DMS53 treated with DMSO at 0.1 percent for 48 hours (cell line): ENCODE data around the gene MAPK14.
"Not testable (repeated sequence)": the region's sequence is repeated elsewhere in the genome, so short reads cannot be mapped to it uniquely, and the experiment has no call there.

ENCODE experiments used
- DNase-seq: peaks from one replicate; lab custom pipeline; 2025; ENCODE audit not compliant: unreplicated experiment; lab: John Stamatoyannopoulos, UW

The MAPK14 gene

DNA sequence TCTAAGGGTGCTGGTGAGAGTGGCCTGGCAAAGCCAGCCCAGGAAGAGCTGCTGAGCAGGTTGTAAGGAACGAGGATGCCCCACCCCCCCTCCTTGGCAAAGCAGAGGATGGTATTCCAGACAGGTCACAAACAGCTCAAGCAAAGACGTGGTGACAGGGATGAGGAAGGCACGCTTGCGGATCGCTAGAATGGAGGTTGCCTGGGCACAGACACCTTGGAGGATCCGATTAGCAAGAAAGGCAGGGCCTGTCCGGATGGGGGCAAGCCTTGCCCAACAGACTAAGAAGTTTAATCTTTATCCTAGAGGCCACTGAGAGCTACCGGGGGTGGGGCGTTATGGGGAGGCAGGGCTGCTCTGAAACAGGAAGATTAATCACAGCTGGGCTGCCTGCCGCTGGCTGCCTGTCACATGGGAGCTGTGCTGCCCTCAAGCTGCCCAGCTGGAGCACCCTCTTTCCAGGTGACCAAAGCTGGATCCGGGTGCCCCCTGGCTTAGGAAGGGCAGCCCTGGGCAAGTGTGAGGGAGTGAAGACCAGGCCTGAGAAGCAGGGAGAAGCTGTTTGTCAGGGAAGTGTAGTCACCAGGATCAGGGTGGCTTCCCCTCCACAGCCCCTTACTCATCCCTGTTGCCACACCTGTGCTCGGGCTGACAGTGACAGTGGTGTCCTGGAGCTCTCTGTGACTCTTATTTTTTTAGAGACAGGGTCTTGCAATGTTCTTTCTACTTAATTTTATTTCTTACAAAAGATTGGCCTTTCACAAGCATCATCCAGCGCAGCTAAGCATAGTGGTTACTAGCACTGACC is 93.6 kb downstream of the MAPK14 start:
- no peak for DNase-seq

DNA sequence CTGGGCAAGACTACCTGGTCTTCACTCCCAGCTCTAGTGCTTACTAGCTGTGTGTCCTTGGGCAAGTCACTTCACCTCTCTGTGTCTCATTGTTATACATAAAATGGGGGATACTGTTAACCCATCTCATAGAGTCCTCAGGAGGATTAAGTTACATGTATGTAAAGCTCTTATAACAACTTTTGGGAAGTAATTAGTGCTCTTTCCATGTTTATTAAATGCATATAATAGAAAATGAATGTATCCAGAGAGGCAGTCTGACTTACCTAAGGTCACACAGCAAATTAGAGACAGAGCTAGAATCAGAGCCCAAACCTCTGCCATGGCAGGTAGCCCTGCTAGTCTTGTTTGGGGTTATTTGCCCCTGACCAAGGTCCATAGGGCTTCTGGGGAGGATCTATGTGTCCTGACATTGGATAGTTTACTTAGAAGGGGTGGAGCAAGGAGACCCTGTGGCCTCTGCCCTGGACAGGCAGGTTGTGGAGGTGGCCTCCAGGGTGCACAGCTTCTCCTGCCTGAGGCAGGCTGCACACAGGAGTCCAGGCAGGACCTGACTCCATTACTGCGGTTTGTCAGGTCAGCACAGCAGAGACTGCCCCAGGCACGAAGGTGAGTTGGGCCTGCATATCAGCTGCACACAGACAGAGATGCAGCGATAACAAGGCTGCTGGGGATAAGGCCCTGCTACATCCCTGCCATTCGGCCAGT is 94.3 kb downstream of the MAPK14 start:
- no peak for DNase-seq

DNA sequence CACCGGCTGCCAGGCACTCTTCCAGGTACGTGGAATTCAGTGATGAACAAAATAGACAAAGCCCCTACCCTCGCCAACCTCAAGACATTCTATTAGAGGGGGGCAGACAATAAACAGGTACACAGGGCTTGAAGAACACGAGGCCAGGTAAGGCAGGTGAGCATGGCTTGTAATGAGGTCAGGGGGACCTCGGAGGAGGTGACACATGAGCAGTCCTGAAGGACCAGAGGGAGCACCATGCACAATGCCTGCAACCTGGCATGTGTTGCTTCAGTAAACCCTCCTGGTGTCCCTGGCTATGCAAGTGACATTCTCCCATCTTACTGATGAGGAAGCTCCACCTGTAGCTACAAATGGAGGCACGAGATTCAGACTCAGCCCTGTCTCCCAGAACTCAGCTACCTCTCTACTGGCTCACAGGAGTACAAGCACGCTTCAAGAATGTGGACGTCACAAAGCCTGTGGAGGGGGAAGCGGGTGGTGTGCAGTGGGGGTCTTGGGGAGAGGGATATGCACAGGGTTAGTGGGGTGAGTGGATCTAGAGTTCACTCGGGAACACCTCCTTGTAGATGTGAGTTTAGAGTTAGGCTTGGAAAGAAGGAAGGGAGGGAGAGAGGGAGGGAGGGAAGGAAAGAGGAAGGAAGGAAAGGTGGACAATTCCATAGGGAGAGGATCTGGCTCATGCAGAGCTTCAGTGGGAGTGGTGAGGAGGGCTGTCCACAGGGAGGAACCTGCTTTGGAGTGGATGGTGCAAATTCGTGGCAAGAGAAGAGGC is 95.1 kb downstream of the MAPK14 start:
- no peak for DNase-seq

DNA sequence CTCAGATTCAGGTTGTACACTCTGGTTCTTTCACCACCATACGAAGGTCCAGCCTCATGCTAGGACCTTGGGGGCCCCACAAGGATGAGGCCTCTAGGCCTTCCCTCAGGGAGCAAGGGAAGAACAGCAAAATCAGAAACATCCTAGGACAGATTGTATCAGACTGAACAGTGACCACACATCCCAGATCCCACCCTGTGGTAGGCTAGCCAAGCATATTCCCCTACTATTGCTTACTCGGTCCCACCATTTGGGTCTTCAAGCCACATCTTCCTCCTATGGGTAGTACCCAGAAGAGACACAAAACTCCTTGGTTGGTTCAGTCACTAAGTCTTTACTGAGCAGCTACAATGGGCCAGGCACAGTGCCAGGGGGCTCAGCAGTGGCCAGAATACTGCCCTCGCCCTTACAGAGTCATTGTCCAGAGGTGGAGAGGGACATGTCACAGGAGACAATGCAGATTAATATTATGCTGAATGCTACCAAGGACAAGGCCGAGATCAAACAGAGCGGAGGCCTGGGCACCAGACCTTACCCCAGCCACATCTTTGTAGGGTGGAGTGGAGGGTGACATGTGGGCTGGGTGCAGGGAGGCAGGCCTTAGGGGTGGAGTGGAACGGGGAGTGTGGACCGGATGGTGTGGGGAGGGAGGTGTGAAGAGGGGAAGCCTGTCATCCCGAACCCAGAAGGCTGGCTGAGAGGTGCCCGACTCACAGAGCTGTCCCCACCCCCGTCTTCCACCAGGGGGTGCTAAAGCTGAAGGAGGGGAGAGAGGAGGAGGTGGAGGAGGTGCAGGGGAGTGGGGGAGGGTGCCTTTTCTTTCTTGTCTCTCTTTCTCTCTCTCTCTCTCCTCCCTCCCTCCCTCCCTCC is 95.9 kb downstream of the MAPK14 start:
- DNase-seq, result peak; percentile 10

DNA sequence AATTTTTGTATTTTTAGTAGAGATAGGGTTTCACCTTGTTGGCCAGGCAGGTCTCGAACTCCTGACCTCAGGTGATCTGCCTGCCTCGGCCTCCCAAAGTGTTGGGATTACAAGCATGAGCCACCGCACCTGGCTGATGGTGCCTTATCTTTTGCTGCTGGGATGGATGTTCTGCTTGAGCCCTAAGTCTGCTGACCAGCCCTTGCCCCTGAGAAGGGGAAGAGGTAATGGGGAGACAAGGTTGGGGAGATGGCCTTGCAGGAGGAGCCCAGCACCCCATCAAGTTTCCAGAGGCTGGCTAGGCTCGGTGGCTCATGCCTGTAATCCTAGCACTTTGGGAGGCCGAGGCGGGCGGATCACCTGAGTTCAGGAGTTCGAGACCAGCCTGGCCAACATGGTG is 96.7 kb downstream of the MAPK14 start:
- not testable (repeated sequence) for DNase-seq

DNA sequence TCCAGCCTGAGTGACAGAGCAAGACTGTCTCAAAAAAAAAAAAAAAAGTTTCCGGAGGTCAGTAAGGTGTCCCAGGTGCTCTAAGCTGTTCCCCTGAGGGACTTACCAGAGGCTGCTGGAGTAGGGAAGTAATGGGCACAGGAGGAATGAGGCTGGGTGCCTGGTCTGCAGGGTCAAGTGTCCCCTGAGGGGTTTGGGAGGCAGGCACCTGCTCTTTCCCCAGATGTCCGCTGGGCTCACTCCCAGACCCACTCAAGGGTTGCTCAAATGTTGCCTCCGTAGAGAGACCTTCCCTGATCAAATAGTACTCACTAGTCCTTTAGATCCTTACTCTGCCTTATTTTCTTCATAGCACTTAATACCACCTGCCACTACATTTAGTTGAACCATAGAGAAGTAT is 97.3 kb downstream of the MAPK14 start:
- no peak for DNase-seq

DNA sequence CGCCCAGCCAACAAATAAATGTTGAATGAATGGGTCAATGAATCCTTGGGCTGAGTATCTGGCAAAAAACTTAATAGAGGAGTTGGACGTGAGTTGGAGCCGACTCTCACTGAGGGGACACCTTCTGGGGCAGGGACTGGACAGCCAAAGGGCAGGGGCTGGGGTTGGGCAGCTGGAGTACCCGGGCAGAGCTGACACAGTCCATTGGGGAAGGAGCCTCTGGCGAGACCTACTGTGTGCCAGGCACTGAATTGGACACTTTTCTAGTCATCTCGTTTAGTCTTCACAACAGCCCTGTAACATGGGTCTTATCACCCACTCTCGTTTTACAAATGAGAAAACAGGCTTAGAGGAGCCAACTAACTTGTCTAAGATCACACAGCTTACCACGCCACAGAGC is 98.0 kb downstream of the MAPK14 start:
- no peak for DNase-seq

DNA sequence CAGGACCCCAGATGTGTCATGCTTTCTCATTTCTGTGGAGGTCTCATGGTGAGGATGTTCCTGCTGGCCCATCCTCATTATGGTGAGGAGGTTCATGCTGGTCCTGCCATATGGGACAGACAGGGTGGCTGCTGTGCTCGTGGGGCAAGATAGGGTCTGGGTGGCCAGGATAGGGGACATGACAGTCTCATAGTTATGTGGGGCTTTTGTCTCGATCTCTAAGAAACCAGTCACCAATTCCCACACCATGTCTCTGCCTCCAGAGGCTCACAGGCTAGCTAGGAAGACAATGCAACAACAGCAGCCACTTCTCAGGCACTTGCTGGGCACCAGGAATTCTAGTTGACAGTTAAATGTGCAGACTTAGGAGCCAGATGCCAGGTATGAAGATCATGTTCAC is 98.5 kb downstream of the MAPK14 start:
- no peak for DNase-seq

DNA sequence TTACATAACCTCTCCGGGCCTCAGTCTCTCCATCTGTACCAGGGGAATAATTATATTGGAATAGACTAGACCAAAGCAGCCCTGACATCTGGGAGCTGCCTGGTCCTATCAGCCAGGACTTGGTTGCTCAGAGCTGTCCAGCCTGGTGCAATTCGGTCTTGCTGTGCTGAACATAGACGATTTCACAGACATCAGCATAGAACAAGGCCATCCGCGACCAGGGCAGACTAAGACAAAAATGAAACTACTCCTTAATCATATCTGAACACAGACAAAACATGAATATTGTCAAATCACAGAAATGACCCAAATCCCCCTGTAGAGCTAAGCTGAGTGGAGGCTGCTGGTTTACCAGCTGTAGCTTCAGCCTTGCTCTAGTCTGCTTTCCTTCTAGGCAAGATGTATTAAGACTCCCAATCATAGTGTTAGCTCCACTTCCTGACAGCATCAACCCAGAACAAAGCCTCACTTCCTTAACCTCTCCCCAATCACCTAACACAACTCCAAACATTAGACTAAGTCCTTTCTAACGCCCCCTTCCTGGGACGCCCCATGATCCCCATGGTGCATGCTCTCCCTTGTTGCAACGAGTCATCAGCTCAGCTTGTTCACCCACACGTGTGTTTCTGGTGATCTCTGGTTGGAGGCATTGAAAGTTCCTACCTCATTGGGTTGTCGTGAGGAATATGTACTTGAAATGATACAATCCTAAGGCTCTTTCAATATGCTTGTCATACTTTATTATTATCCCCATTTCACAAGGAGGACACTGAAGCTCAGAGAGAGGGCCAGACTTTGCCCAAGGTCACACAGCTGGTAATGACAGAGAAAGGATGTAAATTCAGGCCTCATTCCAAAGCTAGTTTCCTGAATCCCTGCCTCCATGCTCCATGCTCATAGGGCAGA is 99.2 kb downstream of the MAPK14 start:
- no peak for DNase-seq

DNA sequence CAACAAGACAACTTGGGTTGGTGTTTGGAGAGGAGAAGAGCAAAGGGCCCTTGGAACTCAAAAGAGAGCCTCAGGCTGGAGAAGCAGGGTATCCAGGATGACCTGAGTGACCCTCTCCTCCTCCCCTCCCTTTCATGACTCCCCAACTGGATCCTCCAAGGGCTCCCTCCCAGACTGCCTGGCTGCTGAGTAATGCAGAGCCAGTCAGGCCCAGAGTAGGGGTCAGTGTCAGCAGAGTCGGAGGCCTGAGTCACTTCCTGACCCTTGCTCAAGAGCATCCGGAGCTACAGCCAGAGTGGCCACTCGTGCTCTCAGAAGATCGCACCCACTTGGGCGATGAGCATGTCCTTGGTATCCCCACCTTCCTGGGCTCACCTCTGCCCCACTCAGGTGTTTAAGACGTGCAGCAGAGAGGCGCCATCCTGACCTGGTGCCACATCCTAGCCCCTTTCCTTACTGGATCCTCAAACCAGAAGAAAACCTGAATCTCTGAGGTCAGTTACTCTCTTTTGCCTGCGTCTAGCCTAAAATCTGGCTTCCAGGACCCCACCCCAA is 99.9 kb downstream of the MAPK14 start:
- no peak for DNase-seq

DNA sequence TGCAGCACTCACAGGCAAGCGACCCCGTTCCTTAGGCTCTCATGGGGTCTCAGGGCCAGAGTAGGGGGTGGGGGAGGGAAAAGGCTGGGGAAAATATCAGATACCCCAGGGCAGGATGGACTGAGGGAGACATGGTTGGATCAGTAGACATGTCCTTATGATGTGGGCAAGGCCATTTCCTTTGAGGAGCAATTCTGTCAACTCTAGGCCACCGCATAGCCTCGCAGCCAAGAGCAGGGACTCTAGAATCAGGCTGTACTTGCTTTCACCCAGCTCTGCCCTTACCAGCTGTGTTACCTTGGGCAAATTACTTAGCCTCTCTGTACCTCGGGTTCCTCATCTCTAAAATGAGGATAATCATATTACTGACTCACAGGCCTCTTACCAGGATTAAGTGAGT is 100.5 kb downstream of the MAPK14 start:
- DNase-seq, result no peak

DNA sequence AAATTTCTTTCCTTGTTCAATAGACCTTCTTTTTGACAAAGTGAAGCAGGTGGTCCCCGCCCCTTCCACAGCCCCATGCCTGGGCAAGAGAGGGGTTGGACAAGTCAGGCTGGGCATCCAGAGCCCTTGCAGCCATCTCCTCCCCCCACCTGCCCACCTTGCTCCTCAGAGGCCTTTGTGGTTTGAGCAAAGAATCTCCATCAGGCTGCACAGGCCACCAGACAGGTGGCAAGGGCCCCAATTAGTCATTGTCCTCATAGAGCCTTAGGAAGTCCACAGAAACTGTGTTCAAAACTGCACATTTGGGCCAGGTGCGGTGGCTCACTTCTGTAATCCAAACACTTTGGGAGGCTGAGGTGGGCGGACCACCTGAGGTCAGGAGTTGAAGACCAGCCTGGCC is 101.2 kb downstream of the MAPK14 start:
- DNase-seq, result no peak

DNA sequence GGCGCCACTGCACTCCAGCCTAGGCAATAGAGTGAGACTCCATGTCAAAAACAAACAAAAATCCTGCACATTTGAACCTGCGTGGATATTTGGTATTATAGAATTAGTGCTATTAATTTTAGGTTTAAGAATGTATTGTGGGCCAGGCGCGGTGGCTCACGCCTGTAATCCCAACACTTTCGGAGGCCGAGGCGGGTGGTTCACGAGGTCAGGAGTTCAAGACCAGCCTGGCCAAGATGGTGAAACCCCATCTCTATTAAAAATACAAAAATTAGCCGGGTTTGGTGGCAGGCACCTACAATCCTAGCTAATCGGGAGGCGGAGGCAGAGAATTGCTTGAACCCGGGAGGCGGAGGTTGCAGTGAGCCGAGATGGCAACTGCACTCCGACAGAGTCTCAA is 101.7 kb downstream of the MAPK14 start:
- DNase-seq, result not testable (repeated sequence)

DNA sequence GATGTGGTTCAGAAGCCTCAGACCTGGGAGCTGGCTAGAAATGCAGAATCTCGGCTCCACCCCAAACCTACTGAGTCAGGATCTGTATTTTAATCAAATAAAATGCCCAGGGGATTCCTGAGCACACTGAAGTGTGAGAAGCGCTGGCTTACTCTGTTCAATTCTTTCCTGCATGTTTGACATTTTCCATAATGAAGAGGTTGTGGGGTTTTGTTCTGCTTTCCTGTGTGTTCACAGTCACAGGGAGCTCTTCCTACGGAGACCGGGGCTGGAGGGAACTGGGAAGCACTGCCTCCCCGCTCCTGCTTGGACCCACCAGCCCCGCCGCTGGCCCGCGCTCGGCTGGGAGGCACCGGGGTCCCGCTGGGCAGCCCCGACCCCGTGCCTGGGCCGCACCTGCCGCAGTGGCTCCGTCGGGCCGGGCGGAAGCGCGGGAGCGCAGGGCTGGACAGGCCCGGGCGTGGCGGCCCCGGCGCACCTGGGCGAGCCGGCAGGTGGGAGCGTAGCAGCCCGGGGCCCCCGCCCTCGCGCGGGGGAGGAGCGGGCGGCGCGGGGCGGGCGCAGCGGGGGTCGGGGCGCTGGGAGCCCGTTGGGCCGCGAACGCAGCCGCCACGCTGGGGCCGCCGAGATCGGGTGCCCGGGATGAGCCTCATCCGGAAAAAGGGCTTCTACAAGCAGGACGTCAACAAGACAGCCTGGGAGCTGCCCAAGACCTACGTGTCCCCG is 102.5 kb downstream of the MAPK14 start, which contains the start of gene MAPK13:
Gene MAPK13 (plus strand): TSS at position 573 of the 726 bp plus-strand sequence. CDS start 70 bp downstream, at position 643.
- no peak for DNase-seq

DNA sequence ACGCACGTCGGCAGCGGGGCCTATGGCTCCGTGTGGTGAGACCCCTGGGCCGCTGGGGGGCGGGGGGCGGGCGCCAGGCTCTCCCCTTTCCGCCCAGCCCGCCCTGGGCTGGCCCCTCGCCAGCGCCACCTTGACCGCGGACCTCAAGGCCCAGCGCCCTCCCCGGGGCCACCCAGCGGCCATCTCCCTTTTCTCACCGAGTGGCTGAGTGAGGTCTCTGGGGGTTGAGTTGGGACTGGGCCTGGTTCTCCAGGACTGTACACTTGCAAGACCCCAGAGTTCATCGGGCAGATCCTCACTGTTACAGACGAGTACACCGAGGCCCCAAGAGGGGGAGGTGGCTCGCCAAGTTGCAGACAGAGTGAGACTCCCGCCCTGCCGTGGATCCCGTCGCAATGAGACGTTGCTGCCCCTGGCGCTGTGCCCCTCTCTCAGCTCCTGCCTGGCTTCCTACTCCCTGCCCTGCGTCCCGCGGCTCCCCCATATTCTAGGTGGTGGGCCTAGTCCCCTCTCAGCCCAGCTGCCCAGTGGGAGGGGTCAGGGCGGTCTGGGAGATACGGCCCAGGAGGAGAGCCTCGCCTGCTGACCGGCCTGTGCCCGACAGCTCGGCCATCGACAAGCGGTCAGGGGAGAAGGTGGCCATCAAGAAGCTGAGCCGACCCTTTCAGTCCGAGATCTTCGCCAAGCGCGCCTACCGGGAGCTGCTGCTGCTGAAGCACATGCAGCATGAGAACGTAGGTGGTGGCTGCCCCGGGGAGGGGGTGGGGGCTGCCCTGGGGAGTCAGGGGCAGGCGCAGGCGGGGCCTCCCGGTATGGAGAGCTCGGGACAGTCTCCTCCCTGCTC is 103.3 kb downstream of the MAPK14 start:
- peak; percentile 13 for DNase-seq

DNA sequence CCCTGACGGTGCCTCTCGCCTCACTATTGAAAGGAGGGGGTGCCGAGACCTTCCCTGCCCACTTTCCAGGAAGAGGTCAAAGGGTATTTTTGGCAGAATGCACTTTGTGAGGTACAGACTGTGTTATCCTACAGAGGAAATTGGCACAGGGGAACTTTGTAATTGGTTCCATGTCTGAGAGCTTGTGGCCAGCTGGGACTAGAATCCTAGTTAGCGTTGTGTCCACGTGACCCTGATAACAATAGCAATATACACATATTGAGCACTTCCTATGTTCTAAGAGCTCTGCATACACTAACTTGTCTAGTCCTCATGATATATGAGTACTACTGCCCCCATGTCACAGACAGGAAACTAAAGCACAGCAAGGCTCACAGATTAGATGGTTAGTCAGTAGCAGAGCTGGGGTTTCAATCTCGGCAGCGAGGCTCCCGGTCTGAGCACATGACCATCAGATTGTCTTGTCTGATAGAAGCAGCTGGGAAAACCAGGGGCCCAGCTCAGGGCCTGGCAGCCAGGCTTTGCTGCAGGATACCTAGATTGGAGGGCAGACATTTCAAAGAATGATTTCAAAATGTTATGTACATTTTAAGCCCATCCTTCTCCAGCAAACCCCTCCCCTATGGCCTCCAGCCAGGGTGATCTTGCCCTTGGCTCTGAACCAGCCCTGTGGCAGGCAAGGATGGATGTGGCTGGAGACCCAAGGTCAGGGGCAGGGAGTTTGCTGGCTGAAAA is 104.1 kb downstream of the MAPK14 start:
- DNase-seq, result peak; percentile 70

DNA sequence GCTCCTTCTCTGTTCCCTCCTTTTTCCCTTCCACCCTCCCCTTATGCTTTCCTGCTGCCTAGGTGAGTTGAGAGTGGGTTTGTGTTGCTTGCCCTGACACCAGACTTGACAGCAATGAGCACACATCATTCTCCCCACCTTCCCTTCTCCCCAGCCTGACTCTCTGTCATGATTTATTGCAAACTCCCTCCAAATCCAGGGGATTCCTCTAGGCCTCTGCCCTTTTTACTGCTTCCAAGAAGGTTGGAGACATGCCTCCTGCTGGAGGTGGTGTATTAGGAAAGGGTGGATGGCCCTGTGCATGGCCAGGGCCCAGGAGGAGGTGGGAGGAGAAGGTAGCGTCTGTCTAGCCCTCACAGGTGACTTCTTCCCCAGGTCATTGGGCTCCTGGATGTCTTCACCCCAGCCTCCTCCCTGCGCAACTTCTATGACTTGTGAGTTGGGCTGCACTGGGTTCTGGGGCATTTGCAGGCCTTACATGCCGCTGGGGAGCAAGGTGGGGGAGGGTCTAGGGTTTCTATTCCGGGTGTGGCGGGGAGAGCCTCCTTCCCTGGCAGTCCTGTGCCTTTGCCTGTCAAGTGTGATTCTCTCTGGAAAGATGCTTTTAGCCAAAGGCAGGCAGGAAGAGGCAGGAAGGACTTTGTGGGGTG is 104.8 kb downstream of the MAPK14 start:
- DNase-seq, result no peak
